ENCODE measurements around the gene TMUB1.

Gene TMUB1

GRCh38 chr7:151057989-151058780 is 25.1 kb downstream of the TMUB1 start:
- H3K36me3 ChIP-seq (replicated peaks; ENCODE audit: insufficient read depth, low read length): no peaks in the 10 kb centered on the region
- peak overlapping the region; percentile 87 for H3K4me3 ChIP-seq (ENCODE audit: low read length)
- peak overlapping the region; percentile 90 for H2AFZ ChIP-seq (ENCODE audit: low read length)
- peaks cover 12% of the 10 kb centered on the region for H3F3A ChIP-seq (ENCODE audit: insufficient read depth, low read length)
- peak; percentile 100 for DNase-seq
- no peaks in the 10 kb centered on the region for H3K9me2 ChIP-seq (replicated peaks; ENCODE audit: insufficient read depth, low read length)
- TF ChIP-seq EZH2phosphoT487 (IDR thresholded peaks at IDR 0.05; ENCODE audit: low read length) (no peak), EZH2 (optimal IDR thresholded peaks at IDR 0.05; ENCODE audit: low read depth, low read length) (no peak)
- TF ChIP-seq, protein P1, sequence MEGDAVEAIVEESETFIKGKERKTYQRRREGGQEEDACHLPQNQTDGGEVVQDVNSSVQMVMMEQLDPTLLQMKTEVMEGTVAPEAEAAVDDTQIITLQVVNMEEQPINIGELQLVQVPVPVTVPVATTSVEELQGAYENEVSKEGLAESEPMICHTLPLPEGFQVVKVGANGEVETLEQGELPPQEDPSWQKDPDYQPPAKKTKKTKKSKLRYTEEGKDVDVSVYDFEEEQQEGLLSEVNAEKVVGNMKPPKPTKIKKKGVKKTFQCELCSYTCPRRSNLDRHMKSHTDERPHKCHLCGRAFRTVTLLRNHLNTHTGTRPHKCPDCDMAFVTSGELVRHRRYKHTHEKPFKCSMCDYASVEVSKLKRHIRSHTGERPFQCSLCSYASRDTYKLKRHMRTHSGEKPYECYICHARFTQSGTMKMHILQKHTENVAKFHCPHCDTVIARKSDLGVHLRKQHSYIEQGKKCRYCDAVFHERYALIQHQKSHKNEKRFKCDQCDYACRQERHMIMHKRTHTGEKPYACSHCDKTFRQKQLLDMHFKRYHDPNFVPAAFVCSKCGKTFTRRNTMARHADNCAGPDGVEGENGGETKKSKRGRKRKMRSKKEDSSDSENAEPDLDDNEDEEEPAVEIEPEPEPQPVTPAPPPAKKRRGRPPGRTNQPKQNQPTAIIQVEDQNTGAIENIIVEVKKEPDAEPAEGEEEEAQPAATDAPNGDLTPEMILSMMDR (IDR thresholded peaks at IDR 0.05; ENCODE audit: low read length): no peak
- peaks cover 6% of the 10 kb centered on the region for H3K4me1 ChIP-seq (ENCODE audit: low read length)
- no peaks in the 10 kb centered on the region for H3K9me3 ChIP-seq (replicated peaks; ENCODE audit: insufficient read depth, low read length)
- H3K27me3 ChIP-seq (replicated peaks; ENCODE audit: insufficient read depth, low read length): no peaks in the 10 kb centered on the region
- peak overlapping the region; percentile 65; the same call in 1 of the 2 replicates for H3K27ac ChIP-seq (ENCODE audit: low read length)
- H3K4me2 ChIP-seq (ENCODE audit: low read depth, low read length): peak overlapping the region; percentile 98
- no peaks in the 10 kb centered on the region for H4K20me1 ChIP-seq (ENCODE audit: insufficient read depth, low read length)
- peak overlapping the region; percentile 66 for H3K9ac ChIP-seq (ENCODE audit: low read length)
- H3K79me2 ChIP-seq (ENCODE audit: low read length): peaks cover 36% of the 10 kb centered on the region

DNA sequence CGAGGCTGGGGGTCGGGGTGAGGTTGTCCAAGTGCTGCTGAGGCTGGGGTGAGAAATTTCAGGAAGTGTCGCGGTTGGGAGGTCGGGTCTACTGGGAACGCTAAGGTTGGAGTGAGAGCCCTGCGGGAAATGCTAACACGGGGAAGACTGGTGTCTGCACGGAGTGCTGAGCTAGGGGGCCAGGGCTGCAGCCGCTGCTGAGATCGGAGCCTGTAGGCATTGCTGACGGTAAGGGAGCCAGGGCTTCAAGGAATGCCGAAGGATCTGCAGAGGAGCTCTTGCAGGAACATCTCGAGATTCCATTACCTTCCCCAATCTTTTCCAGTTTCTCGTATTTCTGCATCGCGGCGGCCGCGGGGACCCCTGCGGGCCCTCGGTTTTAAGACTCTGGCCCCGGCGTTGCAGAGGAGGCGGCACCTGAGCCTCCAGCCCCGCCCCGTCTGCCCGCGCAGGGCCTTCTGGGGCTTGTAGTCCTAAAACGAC is 25.7 kb downstream of the TMUB1 start, which contains the start of gene CDK5:
Gene CDK5, minus strand, starts transcription at position 392 of the 483 bp plus-strand sequence. Its CDS starts 49 bp downstream, at position 343.
- H3K9me2 ChIP-seq (replicated peaks; ENCODE audit: insufficient read depth, low read length): no peaks in the 10 kb centered on the region
- no peaks in the 10 kb centered on the region for H3K9me3 ChIP-seq (replicated peaks; ENCODE audit: insufficient read depth, low read length)
- H3K79me2 ChIP-seq (ENCODE audit: low read length): peaks cover 32% of the 10 kb centered on the region
- H3K4me1 ChIP-seq (ENCODE audit: low read length): peaks cover 6% of the 10 kb centered on the region
- H3K4me2 ChIP-seq (ENCODE audit: low read depth, low read length): peak within 1 kb of the TSS; percentile 98
- no peaks in the 10 kb centered on the region for H3K36me3 ChIP-seq (replicated peaks; ENCODE audit: insufficient read depth, low read length)
- H3F3A ChIP-seq (ENCODE audit: insufficient read depth, low read length): peaks cover 12% of the 10 kb centered on the region
- no peaks in the 10 kb centered on the region for H3K27me3 ChIP-seq (replicated peaks; ENCODE audit: insufficient read depth, low read length)
- no peak for TF ChIP-seq EZH2phosphoT487 (IDR thresholded peaks at IDR 0.05; ENCODE audit: low read length)
- TF ChIP-seq, protein P1 (IDR thresholded peaks at IDR 0.05; ENCODE audit: low read length): no peak
- TF ChIP-seq EZH2 (optimal IDR thresholded peaks at IDR 0.05; ENCODE audit: low read depth, low read length): no peak
- peak within 1 kb of the TSS; percentile 87 for H3K4me3 ChIP-seq (ENCODE audit: low read length)
- H4K20me1 ChIP-seq (ENCODE audit: insufficient read depth, low read length): no peaks in the 10 kb centered on the region
- no peak for DNase-seq
- H2AFZ ChIP-seq (ENCODE audit: low read length): peak within 1 kb of the TSS; percentile 96
- H3K27ac ChIP-seq (ENCODE audit: low read length): peak within 1 kb of the TSS; percentile 65; the same call in 1 of the 2 replicates
- H3K9ac ChIP-seq (ENCODE audit: low read length): peak within 1 kb of the TSS; percentile 66

DNA sequence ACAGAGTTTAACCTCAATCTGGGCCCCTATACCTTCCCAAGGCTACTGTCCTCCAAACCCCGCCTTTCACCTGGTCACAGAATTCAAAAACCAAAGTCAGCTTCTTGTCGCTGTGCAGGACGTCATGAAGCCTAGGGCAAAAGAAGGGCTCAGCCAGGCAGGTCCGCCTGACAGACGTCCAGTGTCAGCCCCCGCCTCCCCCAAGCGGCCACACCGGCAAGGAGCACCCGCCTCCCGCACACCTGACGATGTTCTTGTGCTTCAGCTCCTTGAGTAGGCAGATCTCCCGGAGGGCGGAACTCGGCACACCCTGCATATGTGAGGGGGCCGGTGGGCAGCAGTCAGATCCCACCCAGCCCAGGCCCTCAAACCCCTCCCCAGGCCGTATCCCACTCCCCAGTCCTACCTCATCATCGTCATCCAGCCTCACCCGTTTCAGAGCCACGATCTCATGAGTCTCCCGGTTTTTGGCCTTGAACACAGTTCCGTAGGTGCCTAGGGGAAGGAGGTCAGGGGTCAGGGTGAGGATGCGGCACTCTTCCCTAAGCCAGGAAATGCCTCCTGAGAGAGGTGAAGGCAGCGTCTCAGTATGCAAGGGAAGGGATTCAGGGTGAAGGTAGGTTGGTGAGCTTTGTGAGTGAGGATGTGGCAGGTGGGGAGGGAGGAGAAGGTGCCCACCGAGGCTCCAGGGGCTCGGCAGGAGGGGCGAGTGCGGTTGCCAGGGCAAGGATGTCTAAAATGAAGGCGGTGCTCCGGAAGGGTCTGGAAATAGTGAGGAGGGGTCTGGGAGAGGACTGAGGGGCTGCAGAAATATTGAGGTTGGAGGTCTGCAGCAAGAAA is 26.4 kb downstream of the TMUB1 start:
- peak overlapping the region; percentile 98 for H3K4me2 ChIP-seq (ENCODE audit: low read depth, low read length)
- peaks cover 26% of the 10 kb centered on the region for H3K79me2 ChIP-seq (ENCODE audit: low read length)
- peaks cover 6% of the 10 kb centered on the region for H3K4me1 ChIP-seq (ENCODE audit: low read length)
- H4K20me1 ChIP-seq (ENCODE audit: insufficient read depth, low read length): no peaks in the 10 kb centered on the region
- TF ChIP-seq EZH2phosphoT487 (IDR thresholded peaks at IDR 0.05; ENCODE audit: low read length) (no peak), EZH2 (optimal IDR thresholded peaks at IDR 0.05; ENCODE audit: low read depth, low read length) (no peak)
- TF ChIP-seq, protein P1 (IDR thresholded peaks at IDR 0.05; ENCODE audit: low read length): no peak
- H3K9me3 ChIP-seq (replicated peaks; ENCODE audit: insufficient read depth, low read length): no peaks in the 10 kb centered on the region
- H3K27me3 ChIP-seq (replicated peaks; ENCODE audit: insufficient read depth, low read length): no peaks in the 10 kb centered on the region
- H3K9me2 ChIP-seq (replicated peaks; ENCODE audit: insufficient read depth, low read length): no peaks in the 10 kb centered on the region
- DNase-seq: no peak
- no peaks in the 10 kb centered on the region for H3K36me3 ChIP-seq (replicated peaks; ENCODE audit: insufficient read depth, low read length)
- H3K4me3 ChIP-seq (ENCODE audit: low read length): peak overlapping the region; percentile 87
- H3K9ac ChIP-seq (ENCODE audit: low read length): peak overlapping the region; percentile 50; the same call in 1 of the 2 replicates
- H2AFZ ChIP-seq (ENCODE audit: low read length): peak overlapping the region; percentile 96
- no peak overlapping the region for H3K27ac ChIP-seq (ENCODE audit: low read length)
- peaks cover 12% of the 10 kb centered on the region for H3F3A ChIP-seq (ENCODE audit: insufficient read depth, low read length)

All from MM.1S (cell line).